SU-DHL-6 (cell line): ENCODE data around the gene NPTX2.

ENCODE experiments used
- H2AFZ ChIP-seq: fragments of 200-600 bp; sonication (generic); 2 replicates; pipeline ENCODE4 v1.6.1; 2014; ENCODE audit warnings: low read depth, mild to moderate bottlenecking, moderate library complexity, mixed read lengths, antibody characterized with exemption, low read length; ENCODE audit not compliant: severe bottlenecking
- H3F3A ChIP-seq: fragments of 200-600 bp; shearing (Covaris generic); 2 replicates; pipeline ENCODE4 v1.6.0; 2016; ENCODE audit warnings: antibody characterized with exemption, mild to moderate bottlenecking; ENCODE audit not compliant: insufficient read depth
- H3K27ac ChIP-seq: fragments of 200-600 bp; sonication (generic); 2 replicates; pipeline ENCODE4 v1.5.1; 2016; ENCODE audit warnings: low read depth, mild to moderate bottlenecking, low read length, moderate library complexity, mixed read lengths
- H3K27me3 ChIP-seq: fragments of 200-600 bp; sonication (generic), shearing (Covaris generic); 2 replicates; pipeline ENCODE4 v1.6.0; 2014; ENCODE audit warnings: mild to moderate bottlenecking, low read length
- H3K36me3 ChIP-seq: fragments of 200-600 bp; sonication (generic); 2 replicates; pipeline ENCODE4 v1.6.1; 2014; ENCODE audit warnings: mild to moderate bottlenecking, low read length, mixed read lengths
- H3K4me2 ChIP-seq: fragments of 300-600, 200-600 bp; shearing (Covaris generic), sonication (generic); 2 replicates; pipeline ENCODE4 v1.6.0; 2014; ENCODE audit warnings: low read length, low read depth, mild to moderate bottlenecking; ENCODE audit not compliant: poor library complexity, severe bottlenecking
- H3K4me3 ChIP-seq: fragments of 200-600 bp; sonication (generic); 2 replicates; pipeline ENCODE4 v1.5.1; 2014; ENCODE audit warnings: antibody characterized with exemption, low read length, mild to moderate bottlenecking, mixed read lengths; ENCODE audit not compliant: insufficient read depth, poor library complexity, severe bottlenecking
- H3K79me2 ChIP-seq: fragments of 200-600 bp; sonication (generic); 2 replicates; pipeline ENCODE4 v1.6.1; 2014; ENCODE audit warnings: mild to moderate bottlenecking, low read length, moderate library complexity; ENCODE audit not compliant: insufficient read depth
- H3K9ac ChIP-seq: fragments of 200-600 bp; sonication (generic); 2 replicates; pipeline ENCODE4 v1.7.0; 2014; ENCODE audit warnings: mild to moderate bottlenecking, low read length
- H3K9me2 ChIP-seq: fragments of 200-600 bp; sonication (generic); replicated peaks from 2 replicates; pipeline ENCODE4 v1.6.1; 2014; ENCODE audit warnings: low read length; ENCODE audit not compliant: insufficient read depth
- H3K9me3 ChIP-seq: fragments of 200-600 bp; sonication (generic); 2 replicates; pipeline ENCODE4 v1.6.1; 2014; ENCODE audit warnings: low read length, mixed read lengths; ENCODE audit not compliant: insufficient read depth
- H4K20me1 ChIP-seq: fragments of 200-600 bp; sonication (generic); 2 replicates; pipeline ENCODE4 v1.6.1; 2014; ENCODE audit warnings: low read depth, mild to moderate bottlenecking, antibody characterized with exemption, low read length, moderate library complexity, mixed read lengths
- CTCF ChIP-seq: fragments of 200-600 bp; sonication (generic); IDR thresholded peaks from one replicate; pipeline ENCODE4 v1.5.1; 2017; ENCODE audit warnings: antibody characterized with exemption, mild to moderate bottlenecking, low read length, moderate library complexity; ENCODE audit not compliant: insufficient read depth, poor library complexity, severe bottlenecking
- EZH2phosphoT487 ChIP-seq: fragments of 200-600 bp; sonication (generic), shearing (Covaris generic); conservative IDR thresholded peaks from 2 replicates; pipeline ENCODE4 v1.6.1; 2018; ENCODE audit warnings: mild to moderate bottlenecking, antibody characterized with exemption, low read length, moderate library complexity, mixed read lengths

NPTX2 gene

DNA sequence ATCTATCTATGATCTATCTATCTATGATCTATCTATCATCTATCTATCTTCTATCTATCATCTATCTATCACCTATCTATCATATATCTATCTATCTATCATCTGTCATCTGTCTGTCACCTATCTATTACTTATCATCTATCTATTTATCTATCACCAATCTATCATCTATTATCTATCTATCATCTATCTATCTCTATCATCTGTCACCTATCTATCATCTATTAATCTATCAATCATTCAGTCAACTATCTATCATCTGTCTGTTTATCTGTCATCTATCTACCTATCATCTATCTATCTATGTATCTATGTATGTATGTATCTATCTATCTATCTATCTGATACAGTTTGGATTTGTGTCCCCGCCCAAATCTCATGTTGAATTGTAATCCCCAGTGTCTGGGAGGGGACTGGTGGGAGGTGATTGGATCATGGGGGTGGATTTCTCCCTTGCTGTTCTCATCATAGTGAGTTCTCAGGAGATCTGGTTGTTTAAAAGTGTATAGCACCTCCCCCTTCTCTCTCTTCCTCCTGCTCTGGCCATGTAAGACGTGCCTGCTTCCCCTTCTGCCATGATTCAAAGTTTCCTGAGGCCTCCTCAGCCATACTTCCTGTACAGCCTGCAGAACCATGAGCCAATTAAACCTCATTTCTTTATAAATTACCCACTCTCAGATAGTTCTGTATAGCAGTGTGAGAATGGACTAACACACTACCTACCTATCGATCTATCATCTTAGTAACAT is 37.6 kb downstream of the NPTX2 start:
- Histone ChIP-seq H3K36me3 (no peaks in the 10 kb centered on the region), H3K9ac (no peak overlapping the region), H3K4me2 (no peak overlapping the region), H4K20me1 (no peaks in the 10 kb centered on the region), H3K9me3 (peaks cover 17% of the 10 kb centered on the region; the same call in 1 of the 2 replicates), H3K9me2 (no peaks in the 10 kb centered on the region), H3K27me3 (no peaks in the 10 kb centered on the region), H3F3A (no peaks in the 10 kb centered on the region), H3K79me2 (no peaks in the 10 kb centered on the region), H2AFZ (no peak overlapping the region), H3K4me3 (no peak overlapping the region), H3K27ac (no peak overlapping the region)
- TF ChIP-seq EZH2phosphoT487 (no peak), CTCF (no peak)

GRCh38 chr7:98655611-98656010 is 38.5 kb downstream of the NPTX2 start:
- H3K4me3 ChIP-seq, result no peak overlapping the region
- H2AFZ ChIP-seq, result no peak overlapping the region
- TF ChIP-seq CTCF, result no peak
- no peak for TF ChIP-seq EZH2phosphoT487
- H3K36me3 ChIP-seq, result no peaks in the 10 kb centered on the region
- H3K9me2 ChIP-seq, result no peaks in the 10 kb centered on the region
- no peaks in the 10 kb centered on the region for H4K20me1 ChIP-seq
- no peaks in the 10 kb centered on the region for H3K27me3 ChIP-seq
- no peaks in the 10 kb centered on the region for H3K79me2 ChIP-seq
- peaks cover 17% of the 10 kb centered on the region; the same call in 1 of the 2 replicates for H3K9me3 ChIP-seq
- H3K9ac ChIP-seq, result no peak overlapping the region
- H3K4me2 ChIP-seq, result no peak overlapping the region
- no peak overlapping the region for H3K27ac ChIP-seq
- no peaks in the 10 kb centered on the region for H3F3A ChIP-seq

DNA sequence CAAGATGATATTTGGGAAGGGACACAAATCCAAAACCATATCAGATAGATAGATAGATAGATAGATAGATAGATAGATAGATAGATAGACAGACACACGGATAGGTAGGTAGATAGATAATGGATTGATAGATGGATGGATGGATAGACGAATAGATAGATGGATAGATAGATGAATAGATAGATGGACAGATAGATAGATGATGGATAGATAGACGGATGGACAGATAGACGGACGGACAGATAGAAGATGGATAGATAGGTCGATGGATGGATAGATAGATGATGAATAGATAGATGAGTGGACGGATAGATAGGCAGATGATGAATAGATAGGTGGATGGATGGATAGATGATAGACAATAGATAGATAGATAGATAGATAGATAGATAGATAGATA is 39.8 kb downstream of the NPTX2 start:
- Histone ChIP-seq H4K20me1 (no peaks in the 10 kb centered on the region), H3K9ac (no peak overlapping the region), H3K36me3 (no peaks in the 10 kb centered on the region), H3K27me3 (no peaks in the 10 kb centered on the region), H3K4me2 (no peak overlapping the region), H3F3A (no peaks in the 10 kb centered on the region), H3K4me3 (no peak overlapping the region), H2AFZ (no peak overlapping the region), H3K9me3 (peaks cover 17% of the 10 kb centered on the region; the same call in 1 of the 2 replicates), H3K27ac (no peak overlapping the region), H3K79me2 (no peaks in the 10 kb centered on the region), H3K9me2 (no peaks in the 10 kb centered on the region)
- TF ChIP-seq EZH2phosphoT487 (no peak), CTCF (no peak)
